Sigmoid colon (tissue), 7 donors: ENCODE measurements around the gene SPEM1. TPM values are rescaled to one million over a fixed set of nuclear protein-coding genes. Genes with fewer than 3 reads are reported as not detected.

Experiments used
- DNase-seq: peaks from one replicate; pipeline ENCODE4 v3.0.0-alpha.2; 2019
- H3K27ac ChIP-seq, 4 donors: fragments of 200-600 bp; sonication (generic); one replicate each; pipeline ENCODE4 v1.5.1; 2016 to 2019; ENCODE audit warnings: mild to moderate bottlenecking in 1 of 4
- H3K27me3 ChIP-seq, 3 donors: fragments of 200-600 bp; sonication (generic); one replicate each; pipeline ENCODE4 v1.5.1; 2019; ENCODE audit warnings: mild to moderate bottlenecking in 1 of 3
- H3K36me3 ChIP-seq, 4 donors: fragments of 200-600 bp; sonication (generic); one replicate each; pipeline ENCODE4 v1.5.1; 2016 to 2019
- H3K4me1 ChIP-seq, 4 donors: fragments of 200-600 bp; sonication (generic); one replicate each; pipeline ENCODE4 v1.5.1; 2017 to 2019
- H3K4me3 ChIP-seq, 4 donors: fragments of 200-600 bp; sonication (generic); one replicate each; pipeline ENCODE4 v1.5.1; 2017 to 2019; ENCODE audit warnings: mild to moderate bottlenecking in 2 of 4, moderate library complexity in 1 of 4
- H3K9me3 ChIP-seq, 4 donors: fragments of 200-600 bp in 3 of 4; sonication (generic) in 3 of 4; one replicate each; pipeline versions ENCODE4 v1.5.1 to v1.6.1; 2013 to 2019
- CTCF ChIP-seq, 4 experiments: fragments of 450-650 bp in 3 of 4; fragments of 200-600 bp in 1 of 4; IDR thresholded peaks; one replicate each; pipeline ENCODE4 v1.5.1; 2016 to 2019; ENCODE audit warnings: antibody characterized with exemption in 4 of 4, mild to moderate bottlenecking in 3 of 4, moderate library complexity in 2 of 4
- EP300 ChIP-seq, 4 donors: sonication (generic); formaldehyde crosslinking; IDR thresholded peaks; one replicate each; pipeline ENCODE4 v1.6.1; 2017; ENCODE audit warnings: antibody characterized with exemption in 4 of 4
- POLR2A ChIP-seq, 2 donors: fragments of 450-650 bp; IDR thresholded peaks; one replicate each; pipeline ENCODE4 v1.6.1; 2016; ENCODE audit warnings: antibody characterized with exemption in 2 of 2, mild to moderate bottlenecking in 2 of 2, moderate library complexity in 2 of 2
- POLR2AphosphoS5 ChIP-seq, 4 donors: sonication (generic); formaldehyde crosslinking; IDR thresholded peaks; one replicate each; pipeline ENCODE4 v1.6.1; 2017; ENCODE audit warnings: antibody characterized with exemption in 4 of 4
- WGBS, 2 donors: extraction: QIAGEN DNeasy Blood & Tissue Kit; methylation state at CpG; one replicate each; pipeline ENCODE4 v1.1.7; 2013; 5-methylcytosine and 5-hydroxymethylcytosine counted together
- intact Hi-C: fragments of 100-400 bp; cut with DNase I; formaldehyde crosslinking; loops from one replicate; pipeline ENCODE4 v1.15.1; 2023
- polyA plus RNA-seq, 3 donors: library from polyadenylated mRNA; stranded (reverse); fragments of 200-250 nt; gene quantifications; one replicate each; pipeline ENCODE4 v1.2.3, GENCODE V29; 2013
- total RNA-seq, 4 donors: library from RNA; depleted of rRNA; stranded (reverse); fragments of >200 nt; gene quantifications; one replicate each; pipeline ENCODE4 v1.1.0, GENCODE V29; 2016
- donor health status: healthy with polysubstance abuse.
- donor health status: Bipolar disorder and iron deficiency.
- donor health status: healthy.

SPEM1 gene
- total and polyA plus RNA-seq, 7 donors: not detected

GRCh38 chr17:7392696-7393612 lies 27.2 kb upstream of the SPEM1 start:
- no peaks in the 10 kb centered on the region for H3K9me3 ChIP-seq
- intact Hi-C loops: no loop called here
- peaks cover 0 to 25% (median 19%) of the 10 kb centered on the region in 4 donors for H3K4me1 ChIP-seq
- peaks cover 0 to 36% (median 12%) of the 10 kb centered on the region in 4 donors for H3K36me3 ChIP-seq
- 75 to 81% methylated on average over 42 of the region's 42 CpGs for WGBS, 2 donors
- H3K4me3 ChIP-seq: peak overlapping the region; percentile 68 to 79 (median 70)
- H3K27me3 ChIP-seq: no peaks in the 10 kb centered on the region
- no peak for DNase-seq
- peak overlapping the region in 3 of 4 donors; percentile 90 to 93 (median 91) for H3K27ac ChIP-seq
- TF ChIP-seq CTCF (IDR thresholded peaks at IDR 0.05) (no peak), POLR2AphosphoS5 (IDR thresholded peaks at IDR 0.05) (no peak), EP300 (IDR thresholded peaks at IDR 0.05) (no peak), POLR2A (IDR thresholded peaks at IDR 0.05) (no peak)

GRCh38 chr17:7393613-7394451 lies 26.3 kb upstream of the SPEM1 start:
- intact Hi-C loops: loop anchor here (2.0 kb wide), 1 partner anchor 37 kb away; no protein-coding TSS in a partner anchor
- H3K27ac ChIP-seq: peak overlapping the region; percentile 89 to 93 (median 90)
- no peak for TF ChIP-seq POLR2A (IDR thresholded peaks at IDR 0.05)
- no peak for TF ChIP-seq EP300 (IDR thresholded peaks at IDR 0.05)
- TF ChIP-seq POLR2AphosphoS5 (IDR thresholded peaks at IDR 0.05): no peak
- TF ChIP-seq CTCF (IDR thresholded peaks at IDR 0.05): no peak

GRCh38 chr17:7394452-7395191 lies 25.5 kb upstream of the SPEM1 start, which contains the start of gene PLSCR3:
Gene PLSCR3 (minus strand): TSS chr17:7394525. CDS start chr17:7394110, 415 bp downstream.
- DNase-seq: peak; percentile 93
- TF ChIP-seq POLR2A (IDR thresholded peaks at IDR 0.05) (peak in 1 of 2 donors; percentile 61), POLR2AphosphoS5 (IDR thresholded peaks at IDR 0.05) (peak; percentile 95 to 98 (median 96)), EP300 (IDR thresholded peaks at IDR 0.05) (no peak), CTCF (IDR thresholded peaks at IDR 0.05) (peak in 3 of 4 experiments; percentile 10 to 56 (median 51))
- intact Hi-C loops: loop anchor here (2.0 kb wide), 1 partner anchor 38 kb away; no protein-coding TSS in a partner anchor
- H3K36me3 ChIP-seq: peaks cover 0 to 22% (median 5%) of the 10 kb centered on the region in 4 donors
- no peaks in the 10 kb centered on the region for H3K9me3 ChIP-seq
- H3K27me3 ChIP-seq: no peaks in the 10 kb centered on the region
- peaks cover 0 to 25% (median 19%) of the 10 kb centered on the region in 4 donors for H3K4me1 ChIP-seq
- H3K27ac ChIP-seq: peak within 1 kb of the TSS; percentile 89 to 93 (median 90)
- 0 to 1% methylated on average over 71 of the region's 71 CpGs for WGBS, 2 donors
- H3K4me3 ChIP-seq: peak within 1 kb of the TSS; percentile 68 to 79 (median 70)

More at GRCh38 chr17:7393613-7394451, 26.3 kb upstream of the SPEM1 start:
- H3K36me3 ChIP-seq: peaks cover 0 to 30% (median 10%) of the 10 kb centered on the region in 4 donors
- no peaks in the 10 kb centered on the region for H3K27me3 ChIP-seq
- peak; percentile 76 for DNase-seq
- H3K4me1 ChIP-seq: peaks cover 0 to 25% (median 19%) of the 10 kb centered on the region in 4 donors
- no peaks in the 10 kb centered on the region for H3K9me3 ChIP-seq
- peak overlapping the region; percentile 68 to 79 (median 70) for H3K4me3 ChIP-seq
- 4% methylated on average over 48 of the region's 48 CpGs for WGBS, 2 donors

- no peak for TF ChIP-seq CTCF (IDR thresholded peaks at IDR 0.05)
- no peak for TF ChIP-seq EP300 (IDR thresholded peaks at IDR 0.05)
- TF ChIP-seq POLR2AphosphoS5 (IDR thresholded peaks at IDR 0.05): no peak
- no peak for TF ChIP-seq POLR2A (IDR thresholded peaks at IDR 0.05)
- H3K4me3 ChIP-seq: no peak overlapping the region
- DNase-seq: no peak
- no peaks in the 10 kb centered on the region for H3K27me3 ChIP-seq
- no peaks in the 10 kb centered on the region for H3K9me3 ChIP-seq
- peaks cover 0 to 10% (median 1%) of the 10 kb centered on the region in 4 donors for H3K36me3 ChIP-seq
- peaks cover 0 to 33% (median 19%) of the 10 kb centered on the region in 4 donors for H3K4me1 ChIP-seq
- 92 to 94% methylated on average over 4 of the region's 4 CpGs for whole genome bisulfite sequencing, 2 donors
- intact Hi-C loops: no loop called here
- no peak overlapping the region for H3K27ac ChIP-seq
Observed at GRCh38 chr17:7396147-7396546, 24.0 kb upstream of the SPEM1 start.
